Activated CD8-positive, alpha-beta T cell treated with anti-CD3 and anti-CD28 coated beads for 36 hours (primary cell): ENCODE data around the gene NISCH. TPM values are rescaled to one million over a fixed set of nuclear protein-coding genes. Genes with fewer than 3 reads are reported as not detected.

Source experiments
- ATAC-seq: fragments of 200-7000 bp; cut with Tn5 transposase; one replicate; pipeline ENCODE4 v1.10.0; 2021; ENCODE audit warnings: mild to moderate bottlenecking, moderate library complexity
- CTCF ChIA-PET: fragments of 350-600 bp; sonication (Branson Sonifier 250); formaldehyde crosslinking; loops from one replicate; lab custom pipeline; 2021; ENCODE audit warnings: antibody characterized with exemption; lab: Charles Lee
- POLR2A ChIA-PET: fragments of 350-600 bp; sonication (Branson Sonifier 250); formaldehyde crosslinking; loops from one replicate; lab custom pipeline; 2021; ENCODE audit warnings: antibody characterized with exemption; lab: Charles Lee
- DNase-seq: peaks from one replicate; pipeline ENCODE4 v3.0.0-alpha.2; 2020
- H3K27ac Mint-ChIP-seq: one replicate; pipeline ENCODE4 v1.8.0; 2021; ENCODE audit warnings: mild to moderate bottlenecking, mixed read lengths
- H3K27me3 Mint-ChIP-seq: one replicate; pipeline ENCODE4 v1.8.0; 2021; ENCODE audit warnings: mixed read lengths
- H3K36me3 Mint-ChIP-seq: one replicate; pipeline ENCODE4 v1.8.0; 2021; ENCODE audit warnings: low read depth, mixed read lengths
- H3K4me1 Mint-ChIP-seq: one replicate; pipeline ENCODE4 v1.8.0; 2021; ENCODE audit warnings: low read depth, mixed read lengths
- H3K4me3 Mint-ChIP-seq: one replicate; pipeline ENCODE4 v1.8.0; 2021; ENCODE audit warnings: mild to moderate bottlenecking, moderate library complexity, mixed read lengths
- H3K9me3 Mint-ChIP-seq: one replicate; pipeline ENCODE4 v1.8.0; 2021; ENCODE audit warnings: mixed read lengths
- intact Hi-C: fragments of 100-400 bp; cut with micrococcal nuclease; formaldehyde crosslinking; loops from one replicate; pipeline ENCODE4 v1.10.0; 2022
- total RNA-seq, 2 experiments: library from RNA; stranded (reverse); gene quantifications; one replicate each; pipeline ENCODE4 v1.2.3, GENCODE V29; 2021
- TF ChIP-seq, protein P1 (sequence below): fragments of 200-600 bp; IDR thresholded peaks from one replicate; pipeline ENCODE4 v1.8.0; 2022; ENCODE audit warnings: antibody characterized with exemption, mild to moderate bottlenecking

NISCH gene
- total RNA-seq, 2 experiments from 2014 or later = 57.1 to 57.4 TPM

DNA sequence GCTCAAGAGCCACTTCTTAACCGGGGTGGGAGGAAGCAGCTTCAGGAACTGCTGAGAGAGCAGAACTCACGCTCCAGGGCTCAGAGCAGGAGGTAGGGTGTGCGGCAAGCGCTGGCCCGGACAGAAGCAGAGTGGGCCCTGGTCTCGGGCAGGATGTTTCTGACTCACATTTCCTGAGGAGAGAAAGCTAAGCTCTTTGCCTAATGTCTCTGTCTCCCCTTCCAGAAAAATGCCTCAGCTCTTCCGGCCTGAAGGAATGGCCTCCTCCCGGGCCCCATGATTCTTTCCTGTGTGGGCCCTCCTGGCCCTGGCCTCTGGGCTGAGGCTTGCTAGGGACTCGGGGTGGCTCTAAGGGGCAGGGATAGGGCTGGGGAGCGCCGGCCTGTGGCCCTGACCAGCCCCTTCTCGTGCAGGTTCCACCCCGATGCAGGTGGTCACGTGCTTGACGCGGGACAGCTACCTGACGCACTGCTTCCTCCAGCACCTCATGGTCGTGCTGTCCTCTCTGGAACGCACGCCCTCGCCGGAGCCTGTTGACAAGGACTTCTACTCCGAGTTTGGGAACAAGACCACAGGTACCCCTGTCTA, 35.6 kb downstream of the NISCH start:
- no peak for DNase-seq
- no peak for ATAC-seq
- no peak overlapping the region for H3K4me3 Mint-ChIP-seq
- no peaks in the 10 kb centered on the region for H3K4me1 Mint-ChIP-seq
- ChIA-PET POLR2A (interaction anchor here (1.7 kb wide), 1 partner anchor 34 kb away, joined by 4 read pairs; no protein-coding TSS in a partner anchor), CTCF (interaction anchor here (1.2 kb wide), 2 partner anchors 8 to 45 kb away, joined by 3 read pairs; no protein-coding TSS in a partner anchor)
- H3K9me3 Mint-ChIP-seq = no peaks in the 10 kb centered on the region
- intact Hi-C loops = no loop called here
- H3K27me3 Mint-ChIP-seq = no peaks in the 10 kb centered on the region
- H3K36me3 Mint-ChIP-seq = peaks cover 14% of the 10 kb centered on the region
- TF ChIP-seq, protein P1, sequence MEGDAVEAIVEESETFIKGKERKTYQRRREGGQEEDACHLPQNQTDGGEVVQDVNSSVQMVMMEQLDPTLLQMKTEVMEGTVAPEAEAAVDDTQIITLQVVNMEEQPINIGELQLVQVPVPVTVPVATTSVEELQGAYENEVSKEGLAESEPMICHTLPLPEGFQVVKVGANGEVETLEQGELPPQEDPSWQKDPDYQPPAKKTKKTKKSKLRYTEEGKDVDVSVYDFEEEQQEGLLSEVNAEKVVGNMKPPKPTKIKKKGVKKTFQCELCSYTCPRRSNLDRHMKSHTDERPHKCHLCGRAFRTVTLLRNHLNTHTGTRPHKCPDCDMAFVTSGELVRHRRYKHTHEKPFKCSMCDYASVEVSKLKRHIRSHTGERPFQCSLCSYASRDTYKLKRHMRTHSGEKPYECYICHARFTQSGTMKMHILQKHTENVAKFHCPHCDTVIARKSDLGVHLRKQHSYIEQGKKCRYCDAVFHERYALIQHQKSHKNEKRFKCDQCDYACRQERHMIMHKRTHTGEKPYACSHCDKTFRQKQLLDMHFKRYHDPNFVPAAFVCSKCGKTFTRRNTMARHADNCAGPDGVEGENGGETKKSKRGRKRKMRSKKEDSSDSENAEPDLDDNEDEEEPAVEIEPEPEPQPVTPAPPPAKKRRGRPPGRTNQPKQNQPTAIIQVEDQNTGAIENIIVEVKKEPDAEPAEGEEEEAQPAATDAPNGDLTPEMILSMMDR = no peak
- no peak overlapping the region for H3K27ac Mint-ChIP-seq

GRCh38 chr3:52492059-52492458, 36.7 kb downstream of the NISCH start:
- Mint-ChIP-seq H3K4me3 (no peak overlapping the region), H3K4me1 (no peaks in the 10 kb centered on the region), H3K27ac (no peak overlapping the region), H3K9me3 (no peaks in the 10 kb centered on the region), H3K27me3 (no peaks in the 10 kb centered on the region), H3K36me3 (peaks cover 14% of the 10 kb centered on the region)
- DNase-seq (no peak), ATAC-seq (no peak)
- CTCF ChIA-PET = interaction anchor here (1.2 kb wide), 1 partner anchor 9 kb away, joined by 3 read pairs; no protein-coding TSS in a partner anchor
- POLR2A ChIA-PET = no interaction called here
- intact Hi-C loops = no loop called here
- TF ChIP-seq, protein P1 = no peak

GRCh38 chr3:52493232-52494017, 38.0 kb downstream of the NISCH start:
- Mint-ChIP-seq H3K4me3 (no peak overlapping the region), H3K36me3 (peaks cover 8% of the 10 kb centered on the region), H3K27ac (no peak overlapping the region), H3K4me1 (no peaks in the 10 kb centered on the region), H3K27me3 (no peaks in the 10 kb centered on the region), H3K9me3 (no peaks in the 10 kb centered on the region)
- ATAC-seq = no peak
- no peak for DNase-seq
- CTCF ChIA-PET = no interaction called here
- POLR2A ChIA-PET = no interaction called here
- intact Hi-C loops = no loop called here
- TF ChIP-seq, protein P1 = no peak

GRCh38 chr3:52494445-52494844, 39.0 kb downstream of the NISCH start:
- intact Hi-C loops = no loop called here
- H3K9me3 Mint-ChIP-seq = no peaks in the 10 kb centered on the region
- H3K36me3 Mint-ChIP-seq = peaks cover 8% of the 10 kb centered on the region
- TF ChIP-seq, protein P1 = no peak
- no peaks in the 10 kb centered on the region for H3K27me3 Mint-ChIP-seq
- ATAC-seq (no peak), DNase-seq (no peak)
- CTCF ChIA-PET = interaction anchor here (1.1 kb wide), 1 partner anchor 25 kb away, joined by 3 read pairs; no protein-coding TSS in a partner anchor
- no peak overlapping the region for H3K4me3 Mint-ChIP-seq
- POLR2A ChIA-PET = no interaction called here
- no peaks in the 10 kb centered on the region for H3K4me1 Mint-ChIP-seq
- H3K27ac Mint-ChIP-seq = no peak overlapping the region
